GM19238 (cell line): Measurements from ENCODE around the gene GLOD5.

ENCODE experiments used
- DNase-seq: peaks from one replicate; pipeline ENCODE4 v3.0.0; 2011; ENCODE audit warnings: low spot score; ENCODE audit not compliant: insufficient read length

GLOD5 gene

DNA sequence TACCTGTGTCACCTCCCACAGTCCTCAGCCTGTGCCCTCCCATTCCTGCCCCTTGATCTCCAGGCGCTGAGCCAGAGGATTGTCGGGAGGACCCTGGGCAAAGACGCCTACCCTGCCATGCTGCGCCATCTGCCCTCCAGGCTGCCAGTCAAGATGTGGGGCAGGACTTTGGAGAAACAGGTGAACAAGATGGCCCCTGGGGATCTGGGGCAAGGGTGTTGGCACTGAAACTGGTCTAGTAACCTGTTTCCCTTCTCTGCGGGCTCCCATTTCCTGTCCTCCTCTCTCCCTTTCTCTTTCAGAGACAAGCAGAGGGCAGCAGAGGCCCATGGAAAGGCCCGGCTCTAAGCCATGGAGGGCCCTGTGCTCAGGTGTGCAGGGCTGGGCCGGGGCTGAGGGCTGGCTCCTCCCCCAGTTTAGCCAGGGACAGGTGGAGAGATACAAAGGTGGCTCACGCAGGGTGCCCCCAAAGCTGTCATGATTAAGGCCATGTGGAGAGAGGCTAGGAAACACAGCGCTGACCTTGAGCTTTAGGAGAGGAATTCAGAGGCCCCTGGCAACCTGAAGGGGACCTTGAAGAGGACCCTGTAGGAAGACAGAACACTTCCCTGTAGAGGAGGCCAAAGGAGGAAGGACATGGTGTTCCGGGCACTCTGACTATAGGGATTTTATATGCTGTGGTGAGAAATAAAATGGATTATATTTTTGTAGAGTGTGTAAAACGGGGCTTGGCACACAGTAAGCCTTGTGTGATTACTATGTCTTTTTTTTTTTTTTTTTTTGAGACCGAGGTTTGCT lies at the start of gene GLOD5:
Gene GLOD5, plus strand, starts transcription at position 74 of the 798 bp plus-strand sequence. Its CDS starts 44 bp downstream, at position 118.
- no peak for DNase-seq

DNA sequence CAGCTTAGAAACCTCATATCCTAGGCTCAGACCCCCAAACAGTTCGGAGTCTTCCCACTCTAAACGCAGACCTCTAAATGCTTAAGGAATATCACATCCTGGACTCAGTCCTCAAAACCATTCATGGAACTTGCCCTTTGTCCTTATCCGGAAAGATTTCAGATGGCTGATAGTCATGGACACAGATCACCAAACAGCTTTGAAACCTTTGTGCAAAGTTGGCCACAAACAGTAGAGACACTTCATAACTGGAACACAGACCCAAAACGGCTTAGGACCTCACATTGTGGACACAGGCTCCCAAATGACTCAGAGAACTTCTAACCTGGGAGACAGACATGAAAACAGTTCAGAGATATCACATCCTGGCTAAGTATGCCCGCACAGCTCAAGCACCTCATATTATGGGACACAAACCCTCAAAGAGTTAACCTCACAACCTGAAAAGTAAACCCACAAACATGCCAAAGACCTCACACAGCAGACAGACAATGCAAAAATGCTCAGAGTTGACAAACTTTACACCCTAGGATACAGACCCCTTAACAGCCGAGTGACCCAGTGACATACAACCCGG lies 49.5 kb upstream of the GLOD5 start:
- no peak for DNase-seq

DNA sequence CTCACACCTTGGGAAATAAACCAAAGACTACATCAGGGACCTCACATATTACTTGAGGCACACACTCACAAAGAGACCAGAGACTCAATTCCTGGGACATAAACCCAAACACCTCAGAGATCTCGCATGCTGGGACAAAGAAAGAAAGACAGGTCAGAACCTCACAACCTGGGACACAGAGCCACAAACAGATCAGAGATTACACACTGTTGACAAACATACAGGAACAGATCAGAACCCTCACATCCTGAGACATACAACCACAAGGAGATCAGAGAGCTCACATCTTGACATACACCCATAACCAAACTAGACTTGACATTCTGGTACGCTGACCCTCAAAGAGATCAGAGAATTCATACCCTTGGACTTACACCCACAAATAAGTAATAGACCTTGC lies 47.7 kb upstream of the GLOD5 start:
- DNase-seq, result no peak

DNA sequence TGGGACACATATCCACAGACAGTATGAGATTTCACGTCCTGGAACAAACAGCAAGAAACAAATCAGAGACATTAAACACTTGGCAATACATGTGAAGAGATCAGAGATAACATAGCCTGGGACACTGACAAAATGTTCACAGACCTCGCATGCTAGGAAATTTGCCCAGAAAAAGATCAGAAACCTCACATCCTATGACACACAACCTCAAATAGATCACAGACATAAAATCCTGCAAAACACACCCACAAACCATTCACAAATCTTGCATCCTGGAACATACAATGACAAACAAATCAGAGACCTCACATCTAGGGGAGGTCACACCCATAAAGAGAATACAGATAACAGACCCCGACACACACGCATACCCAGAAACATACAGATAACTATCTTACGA lies 47.0 kb upstream of the GLOD5 start:
- no peak for DNase-seq

DNA sequence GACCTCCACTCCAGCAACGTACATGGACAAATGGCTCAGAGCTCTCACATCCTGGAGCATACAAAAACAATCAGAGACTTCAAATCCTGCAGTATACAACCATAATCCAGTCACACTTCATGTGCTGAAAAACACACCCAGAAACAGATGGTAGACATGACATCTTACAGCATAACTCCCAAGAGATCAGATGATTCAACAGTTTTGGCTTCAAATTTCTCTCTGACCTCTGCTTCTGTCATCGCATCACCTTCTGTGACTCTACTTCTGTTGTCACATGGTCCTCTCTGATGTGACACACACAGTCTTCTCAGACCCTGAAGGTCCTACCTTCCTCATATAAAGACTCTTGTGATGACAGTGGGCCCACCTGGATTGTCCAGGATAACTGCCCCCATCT lies 46.5 kb upstream of the GLOD5 start:
- DNase-seq, result no peak

DNA sequence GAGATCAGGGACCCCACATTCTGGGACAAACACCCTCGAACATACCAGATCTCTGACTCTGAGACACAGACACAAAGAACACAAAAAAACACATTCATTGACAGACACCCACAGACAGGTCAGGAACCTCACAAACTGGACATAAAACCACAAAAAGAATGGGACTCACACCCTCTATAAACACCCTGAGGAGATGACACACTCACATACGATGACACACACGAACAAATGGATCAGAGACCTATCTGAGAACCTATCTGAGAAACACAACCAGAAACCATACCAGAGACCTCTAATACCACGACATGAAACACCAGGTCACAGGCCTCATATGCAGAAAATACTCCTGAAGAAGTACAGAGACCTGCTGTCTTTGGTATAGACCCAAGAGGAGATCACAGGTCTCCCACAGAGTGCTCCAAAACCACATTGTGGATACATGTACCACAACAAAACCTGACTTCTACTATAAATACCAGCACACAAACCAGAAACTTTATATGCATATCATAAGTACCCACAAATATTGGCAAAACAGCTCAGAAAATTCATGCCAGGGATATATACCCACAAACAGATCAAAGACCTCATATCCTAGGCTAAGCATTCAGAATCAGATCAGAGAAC lies 45.6 kb upstream of the GLOD5 start:
- DNase-seq, result no peak

DNA sequence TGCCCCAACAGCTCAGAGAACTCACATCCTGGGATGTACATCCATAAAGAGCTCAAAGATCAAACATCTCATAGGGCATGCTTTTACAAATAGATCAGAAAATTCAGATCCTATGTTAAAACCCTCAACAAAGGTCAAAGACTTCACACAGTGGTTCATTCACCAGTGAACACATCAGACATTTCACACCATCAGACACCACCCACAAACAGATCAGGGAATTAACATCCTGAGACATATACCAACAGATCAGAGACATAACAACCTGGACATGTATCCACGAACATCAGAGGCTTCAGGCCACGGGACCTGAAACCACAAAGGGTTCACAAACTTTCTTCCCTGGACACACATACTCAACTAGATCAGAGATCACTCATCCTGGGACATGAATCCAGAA lies 41.6 kb upstream of the GLOD5 start:
- DNase-seq, result no peak

DNA sequence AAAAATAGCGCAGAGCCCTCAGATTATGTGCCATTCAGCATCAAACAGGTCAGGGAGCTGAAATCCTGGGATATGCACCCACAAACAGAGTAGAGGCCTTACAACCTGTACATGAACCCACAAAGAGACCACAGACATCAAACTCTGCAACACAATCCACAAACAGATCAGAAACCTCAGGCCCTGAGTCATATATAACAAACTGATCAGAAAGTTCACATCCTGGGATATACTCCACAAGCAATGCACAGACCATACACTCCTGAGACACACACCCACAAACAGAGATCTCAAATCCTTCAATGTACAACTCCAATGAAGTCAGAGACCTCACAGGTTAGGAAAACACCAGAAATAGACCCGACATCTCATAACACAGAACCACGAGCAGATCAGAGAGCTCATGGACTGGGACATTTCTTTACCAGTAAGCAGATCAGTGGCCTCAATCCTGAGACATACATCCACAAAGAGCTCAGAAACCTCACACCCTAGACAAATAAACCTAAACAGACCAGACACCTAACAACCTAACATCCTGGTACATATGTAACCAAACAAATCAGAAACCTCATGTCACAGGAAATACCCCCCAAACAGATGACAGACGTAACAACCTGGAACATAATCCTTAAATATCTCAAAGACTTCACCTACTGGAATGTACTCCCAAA lies 40.8 kb upstream of the GLOD5 start:
- DNase-seq, result no peak

DNA sequence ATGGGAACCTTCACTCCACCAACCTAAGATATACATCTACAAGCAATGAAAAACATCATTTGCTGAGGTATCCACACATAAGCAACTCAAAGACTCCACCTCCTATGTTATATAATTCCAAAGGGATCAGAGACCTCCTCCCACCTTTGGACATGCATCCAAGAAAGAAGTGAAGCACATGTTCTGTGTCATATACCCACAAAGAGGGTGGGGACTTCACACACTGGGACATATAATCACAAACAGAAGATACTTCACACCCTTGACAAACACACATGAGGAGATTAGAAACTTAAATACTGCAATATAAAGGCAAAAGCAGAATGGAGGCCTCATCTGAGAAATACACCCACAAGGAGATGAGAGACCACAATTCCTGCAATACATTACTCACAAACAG lies 39.6 kb upstream of the GLOD5 start:
- DNase-seq, result no peak

DNA sequence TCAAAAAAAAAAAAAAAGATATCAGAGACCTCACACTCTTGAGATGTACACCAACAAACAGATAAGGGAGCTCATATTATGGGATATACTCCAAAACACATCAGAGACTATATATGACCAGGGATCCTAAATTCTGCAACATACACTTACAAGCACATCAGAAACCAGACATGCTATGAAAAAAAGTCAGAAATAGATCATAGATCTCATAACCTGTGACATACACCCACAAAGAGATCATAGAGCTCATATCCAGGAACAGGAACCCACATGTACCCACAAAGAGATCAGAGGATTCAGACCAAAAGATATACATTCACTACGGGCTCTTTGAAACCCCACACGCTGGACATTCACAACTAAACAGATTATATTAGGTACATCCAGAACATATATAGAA lies 35.0 kb upstream of the GLOD5 start:
- DNase-seq, result no peak

DNA sequence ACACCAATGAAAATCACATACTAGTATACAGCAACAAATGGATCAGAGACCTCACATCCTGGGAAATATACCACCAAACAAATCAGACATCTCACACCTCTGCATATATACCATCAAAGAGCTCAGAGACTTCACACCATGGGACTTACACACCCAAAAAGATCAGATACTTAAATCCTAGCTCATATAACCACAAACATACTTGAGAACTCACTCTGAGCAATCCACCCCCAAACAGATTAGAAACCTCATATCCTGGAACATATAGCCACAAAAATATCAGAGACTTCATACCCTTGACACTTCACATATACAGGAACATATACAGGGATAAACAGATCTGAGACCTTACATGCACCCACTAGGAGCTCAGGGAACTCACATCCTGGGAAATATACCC lies 32.9 kb upstream of the GLOD5 start:
- DNase-seq, result no peak

DNA sequence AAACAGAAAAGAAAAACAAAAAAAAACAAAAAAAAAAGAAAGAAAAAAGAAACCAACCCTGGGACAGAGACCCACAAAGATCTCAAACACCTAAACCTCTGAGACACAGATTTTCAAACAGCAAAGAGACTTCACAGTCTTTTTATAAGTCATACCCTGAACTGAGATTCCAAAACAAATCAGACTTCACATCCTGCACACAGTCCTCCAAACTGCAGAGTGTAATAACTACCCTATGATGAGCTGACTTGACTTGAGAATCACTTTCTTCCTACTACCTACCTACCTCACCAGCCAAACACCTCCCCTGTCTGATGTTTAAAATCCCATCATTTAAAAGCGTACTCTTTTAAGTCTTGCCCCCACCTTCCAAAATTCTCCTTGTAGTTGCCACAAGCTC lies 25.2 kb upstream of the GLOD5 start:
- no peak for DNase-seq

DNA sequence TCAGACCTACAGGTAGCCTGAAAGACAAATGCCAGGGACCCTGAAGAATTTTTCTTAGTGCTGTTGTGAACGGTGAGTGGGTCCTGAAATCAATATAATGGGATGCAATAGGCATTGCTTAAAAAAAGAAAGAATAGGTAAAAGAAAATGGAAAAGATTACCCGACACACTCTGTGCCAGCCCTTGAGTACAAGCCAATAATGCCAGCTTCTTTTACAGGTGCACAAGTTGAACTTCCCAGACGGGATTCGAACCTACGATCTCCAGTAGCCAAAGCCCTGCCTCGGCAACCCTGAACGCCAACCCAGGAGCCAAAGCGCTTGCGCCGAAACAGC lies 24.7 kb upstream of the GLOD5 start:
- no peak for DNase-seq

DNA sequence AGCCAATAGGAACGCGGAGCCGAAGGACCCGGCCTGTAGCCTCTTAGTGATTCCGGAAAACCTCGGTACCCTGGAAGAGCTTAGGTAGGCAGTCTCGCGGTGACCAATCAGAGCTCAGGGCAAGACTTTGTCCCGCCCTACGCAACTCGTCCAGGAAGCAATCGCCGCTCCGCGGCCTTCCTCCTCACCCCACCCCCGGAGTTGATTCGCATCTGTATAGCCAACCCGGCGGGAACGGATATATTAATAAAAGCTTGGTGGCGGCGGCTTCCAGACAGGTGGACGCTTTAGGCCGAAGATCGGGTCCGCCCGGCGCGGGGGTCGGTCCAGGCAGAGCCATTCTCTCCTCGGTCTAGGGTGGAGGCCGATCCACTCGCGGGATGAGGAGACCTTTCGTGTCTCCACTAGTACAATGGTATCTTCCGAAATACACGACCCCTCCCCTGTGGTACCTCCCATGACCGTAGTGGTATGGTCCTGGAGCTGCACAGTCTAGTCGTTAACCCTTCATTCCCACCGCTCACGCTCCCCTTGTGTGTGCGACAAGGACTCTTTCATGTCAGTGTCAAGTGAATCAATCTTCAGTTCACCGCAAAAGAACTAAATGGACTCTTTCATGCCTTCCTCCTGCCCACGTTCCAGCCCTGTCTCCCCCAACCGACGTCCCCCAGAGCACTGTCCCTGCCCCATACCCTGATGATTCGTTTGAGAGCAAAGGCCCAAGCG lies 24.2 kb upstream of the GLOD5 start:
- peak; percentile 83 for DNase-seq

DNA sequence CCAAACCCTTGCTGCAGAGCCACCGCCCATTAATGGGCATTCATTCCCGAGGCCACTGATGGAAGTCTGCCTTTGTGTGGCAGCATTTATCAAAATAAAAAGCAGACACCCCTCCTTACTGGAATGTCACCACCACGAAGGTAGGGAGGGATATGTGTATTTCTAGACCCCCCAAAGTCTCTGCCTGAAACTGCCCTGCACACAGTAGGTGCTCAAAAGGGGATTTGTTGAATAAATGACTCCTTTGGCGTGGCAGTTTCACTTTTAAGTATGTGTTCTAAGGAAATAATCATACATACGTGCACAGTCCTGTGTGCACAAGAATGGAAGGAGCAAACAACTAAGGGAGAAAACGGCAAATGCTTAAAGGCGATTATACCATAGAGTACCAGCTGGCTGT lies 23.6 kb upstream of the GLOD5 start:
- DNase-seq, result no peak

DNA sequence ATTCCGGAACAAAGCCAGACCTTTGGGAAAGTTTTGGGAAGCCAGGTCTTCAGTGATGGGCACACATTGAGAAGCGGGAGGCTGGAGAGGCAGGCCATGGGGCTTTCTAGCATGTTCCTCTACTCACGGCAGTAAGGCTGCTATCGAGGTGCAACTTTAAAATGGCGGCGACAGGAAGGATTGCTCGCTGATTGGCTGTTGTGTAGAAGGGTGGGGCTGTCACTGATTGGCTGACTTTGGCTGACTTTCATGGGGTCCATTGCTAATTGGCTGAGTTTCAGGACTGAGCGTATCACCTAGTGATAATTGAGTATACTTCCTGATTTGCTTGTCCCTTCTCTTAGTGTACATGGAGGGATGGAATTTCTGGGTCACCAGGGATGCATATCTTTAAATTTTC lies 19.7 kb upstream of the GLOD5 start:
- DNase-seq, result no peak

DNA sequence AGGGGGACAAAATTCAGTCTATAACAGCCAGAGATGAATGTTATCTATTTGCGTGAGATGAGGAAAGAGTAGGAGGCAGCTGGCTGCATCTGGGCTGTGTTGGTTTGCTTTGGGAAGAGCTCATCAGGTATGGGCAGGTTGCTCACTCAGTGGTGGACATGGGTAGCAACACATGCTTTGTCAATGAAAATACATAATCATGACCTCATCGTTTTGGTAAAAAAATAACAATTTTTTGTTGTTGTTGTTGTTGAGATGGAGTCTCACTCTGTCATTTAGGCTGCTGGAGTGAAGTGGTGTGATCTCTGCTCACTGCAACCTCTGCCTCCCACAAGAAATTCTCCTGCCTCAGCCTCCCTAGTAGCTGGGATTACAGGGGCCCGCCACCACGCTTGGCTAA lies 16.3 kb upstream of the GLOD5 start:
- no peak for DNase-seq

DNA sequence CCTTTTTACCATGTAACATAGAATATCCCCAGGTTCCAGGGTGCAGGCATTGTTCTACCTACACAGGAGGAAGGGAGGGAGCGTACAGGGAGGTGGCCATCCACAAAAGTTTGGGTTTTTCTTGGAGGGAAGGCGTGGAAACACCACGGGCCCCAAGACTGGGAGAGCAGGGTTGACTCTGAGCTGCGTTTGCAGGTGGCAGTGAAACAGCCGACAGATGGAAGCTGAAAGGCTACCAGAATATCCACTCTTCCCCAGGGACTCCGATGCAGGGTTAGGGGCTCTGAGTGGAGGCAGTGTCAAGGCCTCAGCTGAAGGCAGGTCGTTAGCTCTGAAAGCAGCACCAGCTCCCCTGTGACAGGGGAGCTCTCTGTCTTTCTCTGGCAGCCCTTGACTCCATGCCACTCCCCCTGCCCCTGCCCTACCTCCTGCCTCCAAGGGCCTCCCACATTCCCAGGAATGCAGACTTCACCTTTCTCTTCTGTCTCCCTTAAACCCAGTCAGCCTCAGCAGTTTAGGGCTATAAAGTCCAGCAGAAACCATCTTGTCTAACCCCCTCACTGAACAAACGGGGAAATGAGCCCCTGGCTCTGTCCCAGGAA lies 14.0 kb upstream of the GLOD5 start:
- no peak for DNase-seq

DNA sequence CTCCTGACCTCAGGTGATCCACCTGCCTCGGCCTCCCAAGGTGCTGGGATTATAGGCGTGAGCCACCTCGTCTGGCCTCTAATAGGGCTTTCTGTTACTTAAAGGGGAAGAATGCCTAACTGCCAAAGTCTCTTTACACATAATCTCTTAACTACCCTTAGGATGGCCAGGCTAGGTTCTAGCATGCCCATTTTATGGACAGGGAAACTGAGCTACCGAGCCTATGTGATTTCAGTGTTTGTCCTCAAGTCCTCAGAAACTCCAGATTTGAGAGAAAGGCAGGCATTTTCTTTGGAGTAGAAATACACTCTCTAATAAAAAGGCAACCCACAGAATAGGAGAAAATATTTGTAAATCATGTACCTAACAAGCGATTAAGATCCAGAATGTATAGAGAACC lies 12.4 kb upstream of the GLOD5 start:
- DNase-seq, result no peak

DNA sequence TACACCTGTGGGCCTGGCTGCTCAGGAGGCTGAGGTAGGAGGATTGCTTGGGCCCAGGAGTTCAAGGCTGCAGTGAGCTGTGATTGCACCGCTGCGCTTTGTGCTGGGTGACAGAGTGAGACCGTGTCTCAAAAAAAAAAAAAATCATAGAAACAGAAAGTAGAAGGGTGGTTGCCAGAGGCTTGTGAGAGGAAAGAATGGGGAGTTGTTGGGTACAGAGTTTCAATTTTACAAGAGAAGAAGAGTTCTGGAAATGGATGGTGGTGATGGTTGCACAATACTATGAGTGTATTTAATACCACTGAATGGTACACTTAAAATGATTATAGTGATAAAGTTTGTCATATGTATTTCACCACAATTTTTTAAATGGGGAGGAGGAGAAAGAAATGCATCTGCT lies 10.2 kb upstream of the GLOD5 start:
- no peak for DNase-seq

DNA sequence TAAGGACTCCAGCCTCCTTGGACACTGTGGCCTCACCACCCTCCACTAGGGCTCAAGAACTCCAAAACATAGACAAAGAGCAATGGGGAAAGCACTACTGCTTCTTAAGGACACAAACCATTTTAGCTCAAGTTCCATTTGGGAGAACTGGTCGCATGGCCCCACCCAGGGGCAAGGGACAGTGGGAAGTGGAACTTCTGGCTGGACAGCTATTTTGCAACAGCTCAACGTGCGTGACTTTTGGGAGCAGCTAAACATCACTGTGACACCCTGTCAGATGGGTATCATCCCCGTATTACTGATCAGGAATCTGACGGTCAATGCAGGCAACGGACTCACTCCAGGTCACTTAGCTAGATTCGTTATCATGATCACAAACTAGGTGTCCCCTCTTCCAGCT lies 9.0 kb upstream of the GLOD5 start:
- no peak for DNase-seq
